HepG2 (cell line): Measurements from ENCODE around the gene FBLN7. TPM values are rescaled to one million over a fixed set of nuclear protein-coding genes. Genes with fewer than 3 reads are reported as not detected.

ENCODE experiments used
- DBP ChIP-seq: sonication (generic); formaldehyde crosslinking; IDR thresholded peaks from 2 replicates; pipeline ENCODE4 v1.4.0; 2020; ENCODE audit warnings: missing genetic modification reagents; ENCODE audit errors: not compliant biosample characterization
- FOXJ3 ChIP-seq: sonication (generic); formaldehyde crosslinking; IDR thresholded peaks from 2 replicates; pipeline ENCODE4 v1.4.0; 2020; ENCODE audit warnings: missing genetic modification reagents, mild to moderate bottlenecking, borderline replicate concordance
- IKZF1 ChIP-seq: fragments of 450-650 bp; IDR thresholded peaks from 2 replicates; pipeline ENCODE4 v1.7.1; 2016
- KLF11 ChIP-seq: IDR thresholded peaks from 2 replicates; pipeline ENCODE4 v1.6.1; 2016; ENCODE audit warnings: missing compliant biosample characterization
- NFRKB ChIP-seq: fragments of 450-650 bp; IDR thresholded peaks from 2 replicates; pipeline ENCODE4 v1.6.1; 2017
- RBFOX2 ChIP-seq: fragments of 200-400 bp; formaldehyde crosslinking; IDR thresholded peaks from 2 replicates; pipeline ENCODE4 v1.6.1; 2017; ENCODE audit warnings: low read depth, mild to moderate bottlenecking, low read length
- RELA ChIP-seq: sonication (generic); formaldehyde crosslinking; IDR thresholded peaks from 2 replicates; pipeline ENCODE4 v1.4.0; 2020; ENCODE audit warnings: missing genetic modification reagents
- SRSF4 ChIP-seq: fragments of 200-400 bp; formaldehyde crosslinking; IDR thresholded peaks from one replicate; pipeline ENCODE4 v1.6.1; 2018; ENCODE audit warnings: mild to moderate bottlenecking, low read depth, low read length, moderate library complexity; ENCODE audit not compliant: poor library complexity, severe bottlenecking
- TBX2 ChIP-seq: sonication (generic); formaldehyde crosslinking; IDR thresholded peaks from 2 replicates; pipeline ENCODE4 v1.5.0; 2020; ENCODE audit warnings: missing genetic modification reagents, mild to moderate bottlenecking, borderline replicate concordance
- ZFP36 ChIP-seq: fragments of 150-350 bp; IDR thresholded peaks from 2 replicates; pipeline ENCODE4 v1.6.1; 2018; ENCODE audit warnings: borderline replicate concordance, low read length, low read depth; ENCODE audit not compliant: partially characterized antibody
- ZNF451 ChIP-seq: sonication (generic); formaldehyde crosslinking; IDR thresholded peaks from 2 replicates; pipeline ENCODE4 v1.5.0; 2020; ENCODE audit warnings: mild to moderate bottlenecking, missing genetic modification reagents
- ZNF556 ChIP-seq: sonication (generic); formaldehyde crosslinking; IDR thresholded peaks from 2 replicates; pipeline ENCODE4 v1.4.0; 2020; ENCODE audit warnings: mild to moderate bottlenecking, missing genetic modification reagents, borderline replicate concordance
- ZNF672 ChIP-seq: sonication (generic); formaldehyde crosslinking; IDR thresholded peaks from 2 replicates; pipeline ENCODE4 v1.8.1; 2022; ENCODE audit warnings: missing genetic modification reagents
- ZNF737 ChIP-seq: sonication (generic); formaldehyde crosslinking; IDR thresholded peaks from 2 replicates; pipeline ENCODE4 v1.5.0; 2020; ENCODE audit warnings: missing genetic modification reagents, mild to moderate bottlenecking, borderline replicate concordance
- ZZZ3 ChIP-seq: sonication (generic); formaldehyde crosslinking; IDR thresholded peaks from 2 replicates; pipeline ENCODE4 v1.4.0; 2020; ENCODE audit warnings: missing genetic modification reagents, mild to moderate bottlenecking, borderline replicate concordance
- polyA plus RNA-seq, 8 experiments: library from polyadenylated mRNA; depleted of rRNA in 3 of 8; stranded (reverse) in 7 of 8; unstranded in 1 of 8; fragments of >200 nt; fragmentation: Illumina TruSeq in 4 of 8; extraction: Trizol in 4 of 8; gene quantifications; 2 replicates each; pipeline versions ENCODE4 v1.2.1 to v1.2.3, GENCODE V29; 2011 to 2016; ENCODE audit warnings: low read depth in 4 of 8, missing spikeins in 1 of 8, mixed read lengths in 1 of 8; ENCODE audit not compliant: insufficient read depth in 1 of 8
- total RNA-seq, 5 experiments: library from RNA; depleted of rRNA; stranded (reverse); fragments of >200 nt; fragmentation: Illumina TruSeq; extraction: Trizol; gene quantifications; 2 replicates each; pipeline ENCODE4 v1.2.3, GENCODE V29; 2016; ENCODE audit warnings: low read depth in 1 of 5
- TF ChIP-seq, protein P1 (sequence below): sonication (generic); formaldehyde crosslinking; IDR thresholded peaks from 2 replicates; pipeline ENCODE4 v1.8.0; 2022; ENCODE audit warnings: missing genetic modification reagents, mild to moderate bottlenecking, borderline replicate concordance
- TF ChIP-seq, protein P2 (sequence below): sonication (generic); formaldehyde crosslinking; IDR thresholded peaks from 2 replicates; pipeline ENCODE4 v1.4.0; 2020; ENCODE audit warnings: mild to moderate bottlenecking, missing genetic modification reagents
- TF ChIP-seq, protein P3 (sequence below): sonication (generic); formaldehyde crosslinking; IDR thresholded peaks from 2 replicates; pipeline ENCODE4 v1.8.0; 2023; ENCODE audit warnings: mild to moderate bottlenecking, missing genetic modification reagents

Gene FBLN7
- total and polyA plus RNA-seq, 2 of the 13 experiments (the other 11 are each of a cell fraction or from before 2014, with no cell fraction given), result 1.4 to 2.3 TPM

- TF ChIP-seq, protein P1, sequence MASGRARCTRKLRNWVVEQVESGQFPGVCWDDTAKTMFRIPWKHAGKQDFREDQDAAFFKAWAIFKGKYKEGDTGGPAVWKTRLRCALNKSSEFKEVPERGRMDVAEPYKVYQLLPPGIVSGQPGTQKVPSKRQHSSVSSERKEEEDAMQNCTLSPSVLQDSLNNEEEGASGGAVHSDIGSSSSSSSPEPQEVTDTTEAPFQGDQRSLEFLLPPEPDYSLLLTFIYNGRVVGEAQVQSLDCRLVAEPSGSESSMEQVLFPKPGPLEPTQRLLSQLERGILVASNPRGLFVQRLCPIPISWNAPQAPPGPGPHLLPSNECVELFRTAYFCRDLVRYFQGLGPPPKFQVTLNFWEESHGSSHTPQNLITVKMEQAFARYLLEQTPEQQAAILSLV (CRISPR knock-in tag), result no peak
- TF ChIP-seq DBP (CRISPR knock-in tag), result no peak
- TF ChIP-seq, protein P2, sequence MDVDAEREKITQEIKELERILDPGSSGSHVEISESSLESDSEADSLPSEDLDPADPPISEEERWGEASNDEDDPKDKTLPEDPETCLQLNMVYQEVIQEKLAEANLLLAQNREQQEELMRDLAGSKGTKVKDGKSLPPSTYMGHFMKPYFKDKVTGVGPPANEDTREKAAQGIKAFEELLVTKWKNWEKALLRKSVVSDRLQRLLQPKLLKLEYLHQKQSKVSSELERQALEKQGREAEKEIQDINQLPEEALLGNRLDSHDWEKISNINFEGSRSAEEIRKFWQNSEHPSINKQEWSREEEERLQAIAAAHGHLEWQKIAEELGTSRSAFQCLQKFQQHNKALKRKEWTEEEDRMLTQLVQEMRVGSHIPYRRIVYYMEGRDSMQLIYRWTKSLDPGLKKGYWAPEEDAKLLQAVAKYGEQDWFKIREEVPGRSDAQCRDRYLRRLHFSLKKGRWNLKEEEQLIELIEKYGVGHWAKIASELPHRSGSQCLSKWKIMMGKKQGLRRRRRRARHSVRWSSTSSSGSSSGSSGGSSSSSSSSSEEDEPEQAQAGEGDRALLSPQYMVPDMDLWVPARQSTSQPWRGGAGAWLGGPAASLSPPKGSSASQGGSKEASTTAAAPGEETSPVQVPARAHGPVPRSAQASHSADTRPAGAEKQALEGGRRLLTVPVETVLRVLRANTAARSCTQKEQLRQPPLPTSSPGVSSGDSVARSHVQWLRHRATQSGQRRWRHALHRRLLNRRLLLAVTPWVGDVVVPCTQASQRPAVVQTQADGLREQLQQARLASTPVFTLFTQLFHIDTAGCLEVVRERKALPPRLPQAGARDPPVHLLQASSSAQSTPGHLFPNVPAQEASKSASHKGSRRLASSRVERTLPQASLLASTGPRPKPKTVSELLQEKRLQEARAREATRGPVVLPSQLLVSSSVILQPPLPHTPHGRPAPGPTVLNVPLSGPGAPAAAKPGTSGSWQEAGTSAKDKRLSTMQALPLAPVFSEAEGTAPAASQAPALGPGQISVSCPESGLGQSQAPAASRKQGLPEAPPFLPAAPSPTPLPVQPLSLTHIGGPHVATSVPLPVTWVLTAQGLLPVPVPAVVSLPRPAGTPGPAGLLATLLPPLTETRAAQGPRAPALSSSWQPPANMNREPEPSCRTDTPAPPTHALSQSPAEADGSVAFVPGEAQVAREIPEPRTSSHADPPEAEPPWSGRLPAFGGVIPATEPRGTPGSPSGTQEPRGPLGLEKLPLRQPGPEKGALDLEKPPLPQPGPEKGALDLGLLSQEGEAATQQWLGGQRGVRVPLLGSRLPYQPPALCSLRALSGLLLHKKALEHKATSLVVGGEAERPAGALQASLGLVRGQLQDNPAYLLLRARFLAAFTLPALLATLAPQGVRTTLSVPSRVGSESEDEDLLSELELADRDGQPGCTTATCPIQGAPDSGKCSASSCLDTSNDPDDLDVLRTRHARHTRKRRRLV (CRISPR knock-in tag), result no peak
- TF ChIP-seq, protein P3, sequence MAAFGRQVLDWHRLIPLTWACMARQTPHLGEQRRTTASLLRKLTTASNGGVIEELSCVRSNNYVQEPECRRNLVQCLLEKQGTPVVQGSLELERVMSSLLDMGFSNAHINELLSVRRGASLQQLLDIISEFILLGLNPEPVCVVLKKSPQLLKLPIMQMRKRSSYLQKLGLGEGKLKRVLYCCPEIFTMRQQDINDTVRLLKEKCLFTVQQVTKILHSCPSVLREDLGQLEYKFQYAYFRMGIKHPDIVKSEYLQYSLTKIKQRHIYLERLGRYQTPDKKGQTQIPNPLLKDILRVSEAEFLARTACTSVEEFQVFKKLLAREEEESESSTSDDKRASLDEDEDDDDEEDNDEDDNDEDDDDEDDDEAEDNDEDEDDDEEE (CRISPR knock-in tag), result peak; percentile 37; the same call in 1 of the 2 replicates
- 0 out of 2 replicates have a peak, but pooled peaks have one; percentile 32 for TF ChIP-seq KLF11 (CRISPR knock-in tag)
- TF ChIP-seq TBX2, result no peak
- no peak for TF ChIP-seq IKZF1
- TF ChIP-seq NFRKB, result no peak
- TF ChIP-seq RELA (CRISPR knock-in tag), result no peak
- no peak for TF ChIP-seq FOXJ3
- no peak for TF ChIP-seq ZNF737
- no peak for TF ChIP-seq ZNF672
- no peak for TF ChIP-seq ZFP36
- TF ChIP-seq ZNF556, result peak; percentile 88
- TF ChIP-seq ZNF451 (CRISPR knock-in tag), result 0 out of 2 replicates have a peak, but pooled peaks have one; percentile 23
- TF ChIP-seq SRSF4, result no peak
- no peak for TF ChIP-seq ZZZ3 (CRISPR knock-in tag)
- TF ChIP-seq RBFOX2, result no peak
Measured at GRCh38 chr2:112137516-112138158, 548 bp upstream of the FBLN7 start (continued).
